ENCODE results near the gene EMC7.

EMC7 gene

GRCh38 chr15:34038871-34039789 lies 62.5 kb downstream of the EMC7 start, which contains the start of gene AVEN:
Gene AVEN (minus strand): TSS chr15:34039204. CDS start chr15:34039046, 158 bp downstream.
- peak; percentile 54 for DNase-seq (ENCODE audit: low spot score)
- FAIRE-seq, result no peak

GRCh38 chr15:34038023-34038870 lies 63.4 kb downstream of the EMC7 start:
- DNase-seq (ENCODE audit: low spot score), result peak; percentile 87
- no peak for FAIRE-seq

All from urothelium cell line (cell line).